Osteocyte (in vitro differentiated cells): ENCODE data around the gene C1RL. TPM values are rescaled to one million over a fixed set of nuclear protein-coding genes. Genes with fewer than 3 reads are reported as not detected.

Experiments used
- DNase-seq: peaks from one replicate; pipeline ENCODE4 v3.0.0; 2021; ENCODE audit warnings: mixed read lengths; ENCODE audit not compliant: unreplicated experiment; ENCODE audit errors: extremely low spot score
- H3K27ac Mint-ChIP-seq: one replicate; pipeline ENCODE4 v1.8.0; 2021; ENCODE audit warnings: mild to moderate bottlenecking, mixed read lengths; ENCODE audit not compliant: unreplicated experiment
- H3K27me3 Mint-ChIP-seq: one replicate; pipeline ENCODE4 v1.8.0; 2021; ENCODE audit warnings: mixed read lengths; ENCODE audit not compliant: unreplicated experiment
- H3K36me3 Mint-ChIP-seq: one replicate; pipeline ENCODE4 v1.8.0; 2021; ENCODE audit warnings: mixed read lengths; ENCODE audit not compliant: unreplicated experiment
- H3K4me1 Mint-ChIP-seq: one replicate; pipeline ENCODE4 v1.8.0; 2021; ENCODE audit warnings: mixed read lengths; ENCODE audit not compliant: unreplicated experiment
- H3K4me3 Mint-ChIP-seq: one replicate; pipeline ENCODE4 v1.8.0; 2021; ENCODE audit warnings: mild to moderate bottlenecking, moderate library complexity, mixed read lengths; ENCODE audit not compliant: unreplicated experiment
- H3K9me3 Mint-ChIP-seq: one replicate; pipeline ENCODE4 v1.8.0; 2021; ENCODE audit warnings: mixed read lengths; ENCODE audit not compliant: unreplicated experiment
- total RNA-seq: library from RNA; stranded (reverse); gene quantifications from 2 replicates; pipeline ENCODE4 v1.2.1, GENCODE V29; 2021
- TF ChIP-seq, protein P1 (sequence below): fragments of 200-600 bp; sonication (generic); IDR thresholded peaks from 2 replicates; pipeline ENCODE4 v1.5.0; 2021; ENCODE audit warnings: antibody characterized with exemption, mild to moderate bottlenecking, moderate library complexity

C1RL gene
- total RNA-seq, 1 donor from 2014 or later = 22.3 TPM

DNA sequence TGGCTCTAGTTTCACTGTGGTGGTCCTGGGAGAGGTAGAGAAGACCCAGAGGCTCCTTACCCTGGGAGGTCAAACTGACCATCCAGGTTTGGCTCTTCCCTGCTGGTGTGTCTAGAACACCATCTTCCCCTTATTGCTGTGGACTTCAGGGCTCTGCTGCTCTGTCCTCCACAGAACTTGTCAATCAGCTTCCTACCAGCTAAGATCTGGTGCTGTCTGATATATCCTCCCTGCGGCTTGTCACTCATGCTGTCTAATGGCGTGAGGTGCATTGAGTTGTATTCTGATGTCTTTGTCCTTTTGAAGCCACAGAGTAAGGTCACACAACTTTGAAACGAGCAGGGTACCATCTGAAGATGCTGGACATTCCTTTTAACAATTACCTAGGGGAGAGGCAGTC lies 7.2 kb upstream of the C1RL start:
- peaks cover 5% of the 10 kb centered on the region for H3K4me1 Mint-ChIP-seq
- no peak overlapping the region for H3K27ac Mint-ChIP-seq
- peaks cover 31% of the 10 kb centered on the region for H3K27me3 Mint-ChIP-seq
- TF ChIP-seq, protein P1, sequence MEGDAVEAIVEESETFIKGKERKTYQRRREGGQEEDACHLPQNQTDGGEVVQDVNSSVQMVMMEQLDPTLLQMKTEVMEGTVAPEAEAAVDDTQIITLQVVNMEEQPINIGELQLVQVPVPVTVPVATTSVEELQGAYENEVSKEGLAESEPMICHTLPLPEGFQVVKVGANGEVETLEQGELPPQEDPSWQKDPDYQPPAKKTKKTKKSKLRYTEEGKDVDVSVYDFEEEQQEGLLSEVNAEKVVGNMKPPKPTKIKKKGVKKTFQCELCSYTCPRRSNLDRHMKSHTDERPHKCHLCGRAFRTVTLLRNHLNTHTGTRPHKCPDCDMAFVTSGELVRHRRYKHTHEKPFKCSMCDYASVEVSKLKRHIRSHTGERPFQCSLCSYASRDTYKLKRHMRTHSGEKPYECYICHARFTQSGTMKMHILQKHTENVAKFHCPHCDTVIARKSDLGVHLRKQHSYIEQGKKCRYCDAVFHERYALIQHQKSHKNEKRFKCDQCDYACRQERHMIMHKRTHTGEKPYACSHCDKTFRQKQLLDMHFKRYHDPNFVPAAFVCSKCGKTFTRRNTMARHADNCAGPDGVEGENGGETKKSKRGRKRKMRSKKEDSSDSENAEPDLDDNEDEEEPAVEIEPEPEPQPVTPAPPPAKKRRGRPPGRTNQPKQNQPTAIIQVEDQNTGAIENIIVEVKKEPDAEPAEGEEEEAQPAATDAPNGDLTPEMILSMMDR = no peak
- no peaks in the 10 kb centered on the region for H3K9me3 Mint-ChIP-seq
- peaks cover 2% of the 10 kb centered on the region for H3K36me3 Mint-ChIP-seq
- H3K4me3 Mint-ChIP-seq = no peak overlapping the region
- no peak for DNase-seq

DNA sequence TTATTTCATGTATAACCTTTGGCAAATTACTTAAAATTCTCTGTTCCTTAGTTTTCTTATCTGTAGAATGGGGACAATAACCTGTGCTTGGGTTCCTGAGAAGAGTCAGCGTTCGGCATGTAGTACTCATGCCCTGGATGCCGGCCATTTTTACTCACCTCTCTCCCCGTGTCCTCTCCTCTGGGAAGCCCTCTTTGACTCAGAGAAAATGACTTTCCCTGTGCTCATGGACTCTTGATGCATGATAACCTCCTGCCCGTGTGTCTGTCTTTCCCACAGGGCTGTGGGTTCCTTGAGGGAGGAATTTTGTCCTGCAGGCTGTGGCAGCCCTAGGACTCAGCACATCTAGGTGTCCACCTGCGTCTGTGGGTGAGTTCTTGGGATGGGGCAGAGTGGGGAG lies 5.8 kb upstream of the C1RL start:
- Mint-ChIP-seq H3K9me3 (no peaks in the 10 kb centered on the region), H3K36me3 (peaks cover 2% of the 10 kb centered on the region), H3K27me3 (peaks cover 31% of the 10 kb centered on the region), H3K27ac (no peak overlapping the region), H3K4me3 (no peak overlapping the region), H3K4me1 (peaks cover 5% of the 10 kb centered on the region)
- no peak for DNase-seq
- TF ChIP-seq, protein P1 = no peak

DNA sequence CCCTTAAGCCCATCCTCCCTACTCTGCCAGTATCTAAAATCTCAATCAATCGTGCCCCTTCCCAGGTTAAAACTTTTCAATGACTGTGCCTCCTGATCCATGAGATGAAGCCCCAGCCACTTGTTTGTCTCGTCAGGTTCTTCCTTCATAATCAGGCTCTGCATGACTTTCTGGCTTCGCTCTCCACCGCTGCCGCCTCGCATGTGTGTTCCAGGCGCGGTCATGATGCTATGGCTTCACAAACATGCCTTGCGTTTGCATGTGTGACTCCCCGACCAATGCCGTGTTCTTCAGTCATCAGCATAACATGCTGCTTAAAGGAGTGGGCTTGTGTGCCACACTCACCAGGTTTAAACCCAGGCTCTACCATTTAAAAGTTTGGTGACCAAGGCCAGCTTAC lies 5.0 kb upstream of the C1RL start:
- H3K9me3 Mint-ChIP-seq = no peaks in the 10 kb centered on the region
- no peak for DNase-seq
- no peak overlapping the region for H3K4me3 Mint-ChIP-seq
- peaks cover 10% of the 10 kb centered on the region for H3K4me1 Mint-ChIP-seq
- peaks cover 2% of the 10 kb centered on the region for H3K36me3 Mint-ChIP-seq
- H3K27me3 Mint-ChIP-seq = peaks cover 31% of the 10 kb centered on the region
- TF ChIP-seq, protein P1 = no peak
- H3K27ac Mint-ChIP-seq = no peak overlapping the region

DNA sequence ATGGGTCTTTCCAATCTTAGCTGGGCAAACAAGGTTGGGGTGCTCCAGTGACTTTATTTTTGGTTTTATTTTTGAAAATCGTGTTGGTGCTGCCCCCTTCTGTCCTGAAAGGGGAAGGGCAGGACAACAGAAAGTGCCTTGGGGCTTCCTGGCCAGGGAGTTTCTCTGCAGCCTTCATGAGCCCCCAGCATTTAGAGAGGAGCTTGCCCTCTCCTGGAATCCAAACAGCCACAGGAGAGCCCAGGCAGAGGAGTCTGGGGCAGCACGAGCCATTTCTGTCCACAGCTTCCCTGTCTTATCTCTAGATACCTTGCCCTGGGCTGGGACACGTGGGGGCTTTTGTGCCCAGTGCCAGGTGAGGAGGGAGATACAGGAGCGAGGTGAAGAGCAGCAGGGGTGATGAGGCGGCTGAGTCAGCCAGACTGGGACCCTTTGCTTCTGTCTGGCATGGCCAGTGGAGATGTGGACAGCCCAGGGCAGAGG lies 4.4 kb upstream of the C1RL start:
- TF ChIP-seq, protein P1 = peak; percentile 87
- Mint-ChIP-seq H3K36me3 (peaks cover 2% of the 10 kb centered on the region), H3K4me3 (no peak overlapping the region), H3K9me3 (no peaks in the 10 kb centered on the region), H3K27ac (no peak overlapping the region), H3K27me3 (peaks cover 27% of the 10 kb centered on the region), H3K4me1 (peaks cover 14% of the 10 kb centered on the region)
- no peak for DNase-seq

DNA sequence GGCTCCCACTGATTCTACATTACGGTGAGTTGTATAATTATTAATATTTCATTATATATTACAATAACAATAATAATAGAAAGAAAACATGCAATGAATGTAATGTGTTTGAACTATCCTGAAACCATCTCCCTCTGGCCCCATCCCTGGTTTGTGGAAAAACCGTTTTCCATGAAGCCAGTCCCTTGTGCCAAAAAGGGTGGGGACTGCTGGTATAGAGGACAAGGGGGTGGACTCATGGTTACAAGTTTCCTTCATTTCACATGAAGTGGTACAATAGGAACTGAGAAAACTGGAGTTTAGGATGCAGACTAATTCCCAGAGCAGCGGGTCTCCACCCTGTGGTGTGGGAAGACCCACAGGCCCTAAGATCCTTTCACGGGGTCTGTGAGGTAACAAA lies 3.0 kb upstream of the C1RL start:
- Mint-ChIP-seq H3K36me3 (peaks cover 2% of the 10 kb centered on the region), H3K27ac (no peak overlapping the region), H3K27me3 (peaks cover 14% of the 10 kb centered on the region), H3K9me3 (no peaks in the 10 kb centered on the region), H3K4me3 (no peak overlapping the region), H3K4me1 (peaks cover 21% of the 10 kb centered on the region)
- no peak for DNase-seq
- TF ChIP-seq, protein P1 = no peak
